Hematopoietic multipotent progenitor cell treated with erythropoietin and hydrocortisone succinate and interleukin-3 and kit ligand, for 8 days (in vitro differentiated cells): ENCODE results near the gene POC1B.

Experiments
- DNase-seq: peaks from one replicate; pipeline ENCODE4 v3.0.0-alpha.2; 2015

Gene POC1B

GRCh38 chr12:89538897-89539296 is 13.1 kb upstream of the POC1B start:
- DNase-seq = no peak

- no peak for DNase-seq
Measured at GRCh38 chr12:89537389-89537788, 11.5 kb upstream of the POC1B start.

- peak; percentile 76 for DNase-seq
Measured at GRCh38 chr12:89529738-89530137, 3.9 kb upstream of the POC1B start.

GRCh38 chr12:89528434-89528833 is 2.6 kb upstream of the POC1B start:
- DNase-seq = no peak

GRCh38 chr12:89525305-89525823 is 483 bp downstream of the POC1B start:
- peak; percentile 25 for DNase-seq

DNA sequence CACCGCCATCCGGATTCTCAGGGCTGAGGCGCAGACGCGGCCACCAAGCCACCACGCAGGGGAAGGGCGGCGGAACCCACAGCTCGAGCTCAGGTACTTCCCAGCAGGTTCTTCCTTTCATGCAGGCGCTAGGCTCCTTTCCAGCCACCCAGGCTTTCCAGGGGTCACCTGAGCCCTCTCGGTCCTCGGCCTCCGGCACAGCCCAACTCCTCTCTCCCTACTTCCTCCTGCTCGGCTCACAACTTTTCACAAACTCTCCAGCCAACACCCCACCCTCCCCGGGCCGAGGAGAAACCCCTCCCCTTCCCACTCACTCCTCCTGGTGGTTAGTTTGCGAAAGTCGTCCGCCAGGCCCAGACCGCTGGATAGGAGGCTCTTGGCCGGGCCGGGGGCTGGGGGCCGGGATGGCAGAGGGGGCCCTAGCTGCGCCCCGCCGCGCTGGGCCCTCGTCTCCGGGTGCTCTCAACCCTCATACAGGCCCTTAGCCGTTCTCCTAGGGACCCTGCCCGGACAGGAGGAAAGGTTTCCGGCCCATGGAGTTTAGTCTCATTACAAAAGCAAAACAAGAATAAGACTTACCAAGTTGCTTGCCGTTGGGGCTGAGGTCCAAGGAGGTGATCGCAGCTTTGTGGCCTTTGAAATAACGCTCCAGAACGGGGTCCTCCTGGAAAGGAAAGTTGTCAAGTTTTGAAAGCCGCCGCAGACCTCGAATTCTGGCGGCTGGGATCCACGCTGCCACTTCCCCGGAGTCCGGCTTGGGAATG is 1.1 kb downstream of the POC1B start, which contains the start of gene GALNT4:
Gene GALNT4, minus strand, starts transcription at position 256 of the 764 bp plus-strand sequence. Its CDS starts 247 bp downstream, at position 9.
- peak; percentile 89 for DNase-seq

GRCh38 chr12:89523843-89524540 is 1.9 kb downstream of the POC1B start:
- DNase-seq = peak; percentile 16

- DNase-seq = no peak
Measured at GRCh38 chr12:89523393-89523792, 2.5 kb downstream of the POC1B start.

DNA sequence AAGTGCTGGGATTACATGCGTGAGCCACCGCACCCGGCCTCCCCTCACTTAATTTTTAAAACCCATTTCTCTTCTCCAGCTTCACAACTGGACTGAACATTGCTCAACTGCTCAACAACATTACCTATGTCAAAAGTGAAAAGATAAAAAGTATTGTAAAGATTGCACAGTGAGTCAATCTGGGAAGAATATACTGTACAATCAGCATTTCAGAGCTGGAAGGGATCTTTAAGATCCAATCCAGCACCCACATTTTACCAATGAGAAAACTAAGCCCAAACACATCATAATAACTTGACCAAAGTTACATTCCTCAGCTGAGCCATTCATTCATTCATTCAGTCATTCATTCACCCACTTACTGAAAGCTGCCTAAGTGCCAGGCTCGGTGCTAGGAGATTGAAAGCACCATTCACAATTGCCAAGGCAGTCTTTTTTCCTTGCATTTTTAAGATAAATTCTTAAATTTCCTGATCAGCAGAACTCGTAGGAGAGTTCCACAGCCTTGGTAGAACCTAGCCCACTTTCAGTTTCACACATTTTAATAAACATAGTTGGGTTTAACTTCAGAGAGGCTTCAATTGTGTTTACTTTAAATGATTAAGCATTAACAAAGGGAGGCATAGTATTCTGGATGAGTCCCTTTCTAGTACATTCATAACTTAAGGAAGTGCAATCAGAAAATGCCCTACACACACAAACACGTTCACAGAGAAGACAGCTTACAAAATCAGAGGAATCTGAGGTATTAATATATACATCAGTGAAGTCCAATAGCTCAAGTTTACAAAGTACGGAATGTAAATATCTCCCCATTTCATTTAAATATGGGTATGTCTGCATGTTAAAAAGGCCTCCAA is 4.3 kb downstream of the POC1B start:
- no peak for DNase-seq

DNA sequence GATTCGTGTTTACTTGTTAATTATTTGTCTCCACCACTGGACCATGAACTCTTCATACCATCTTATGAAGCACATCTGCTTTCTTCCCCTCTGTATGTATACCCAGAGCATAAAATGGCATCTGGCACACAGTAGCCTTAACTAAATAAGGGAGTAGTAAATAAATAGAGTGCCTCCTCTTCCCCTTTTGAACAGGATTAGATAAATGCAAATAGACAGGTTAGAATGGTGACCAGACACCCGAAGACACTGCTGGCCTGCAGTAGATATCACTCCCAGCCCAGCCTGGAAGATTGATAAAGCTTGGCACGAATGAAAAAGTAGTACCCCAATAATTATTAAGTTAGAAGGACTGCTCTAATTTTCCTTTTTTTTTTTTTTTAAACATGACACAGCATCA is 8.1 kb downstream of the POC1B start:
- DNase-seq = peak; percentile 87

- no peak for DNase-seq
Measured at GRCh38 chr12:89516633-89517032, 9.2 kb downstream of the POC1B start.

- DNase-seq = no peak
Measured at GRCh38 chr12:89514751-89515150, 11.1 kb downstream of the POC1B start.

DNA sequence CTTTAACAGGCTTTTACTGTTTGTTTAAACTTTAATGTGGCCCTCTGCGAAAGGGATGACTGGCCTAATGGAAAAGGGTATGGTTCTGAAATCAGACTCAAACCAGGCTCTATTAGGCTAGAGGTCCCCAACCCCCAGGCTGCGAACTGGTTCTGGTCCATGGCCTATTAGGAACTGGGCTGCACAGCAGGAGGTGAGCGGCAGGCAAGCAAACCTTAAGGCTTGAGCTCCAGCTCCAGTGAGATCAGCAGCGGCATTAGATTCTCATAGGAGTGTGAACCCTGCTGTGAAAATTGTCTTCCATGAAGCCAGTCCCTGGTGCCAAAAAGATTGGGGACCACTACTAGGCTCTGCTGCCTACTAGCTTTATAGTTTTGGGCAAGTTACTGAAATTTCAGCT is 12.3 kb downstream of the POC1B start:
- no peak for DNase-seq

DNA sequence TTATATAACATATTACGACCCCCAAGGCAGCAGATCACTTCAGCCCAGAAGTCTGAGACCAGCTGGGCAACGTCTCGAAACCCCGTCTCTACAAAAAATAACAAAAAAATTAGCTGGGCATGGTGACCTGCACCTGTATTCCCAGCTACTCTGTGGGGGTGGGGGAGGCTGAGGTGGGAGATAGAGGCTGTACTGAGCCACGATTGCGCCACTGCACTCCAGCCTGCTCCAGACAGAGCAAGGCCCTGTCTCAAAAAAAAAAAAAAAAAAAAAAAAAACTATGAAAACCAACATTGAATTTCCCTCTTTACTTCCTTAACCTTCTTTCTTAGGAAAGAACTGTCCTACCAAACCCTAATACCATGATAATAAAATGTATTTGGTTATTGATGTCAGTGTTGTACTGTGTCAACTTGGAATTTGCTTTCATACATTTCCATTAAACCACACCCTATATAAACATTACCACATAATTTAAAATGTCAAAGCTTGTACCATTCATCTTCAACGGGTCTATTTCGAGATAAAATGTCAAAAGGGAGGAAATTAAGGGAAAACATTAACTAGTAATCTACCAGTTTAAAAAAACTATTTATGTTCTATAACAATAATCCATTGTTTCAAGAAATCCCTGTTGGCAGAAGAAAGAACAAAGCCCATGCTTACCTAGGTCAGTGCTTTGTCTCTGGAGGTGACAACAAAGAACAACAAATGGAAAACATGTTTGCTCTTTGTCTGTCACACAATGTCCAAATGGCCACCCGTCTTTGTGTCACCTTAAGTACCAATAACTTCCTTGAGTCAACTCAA is 18.6 kb downstream of the POC1B start:
- no peak for DNase-seq

DNA sequence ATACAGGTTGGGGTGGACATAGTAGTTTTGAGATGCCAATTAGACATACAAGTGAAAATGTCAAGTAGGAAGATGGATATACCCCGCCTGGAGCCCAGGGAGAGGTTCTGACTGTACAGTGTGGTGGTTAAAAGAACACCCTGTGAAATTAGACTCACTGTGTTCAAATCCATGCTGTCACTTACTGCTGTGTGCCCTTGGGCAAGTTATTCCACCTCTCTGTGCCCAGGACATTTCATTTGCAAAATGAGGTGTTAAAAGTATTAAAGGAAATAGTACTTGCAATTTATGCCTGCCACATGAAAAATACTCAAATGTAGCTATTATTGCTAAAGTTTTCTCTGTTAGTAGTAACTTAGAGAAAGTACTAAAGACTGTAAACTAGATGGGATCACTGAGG is 19.8 kb downstream of the POC1B start:
- DNase-seq = no peak

DNA sequence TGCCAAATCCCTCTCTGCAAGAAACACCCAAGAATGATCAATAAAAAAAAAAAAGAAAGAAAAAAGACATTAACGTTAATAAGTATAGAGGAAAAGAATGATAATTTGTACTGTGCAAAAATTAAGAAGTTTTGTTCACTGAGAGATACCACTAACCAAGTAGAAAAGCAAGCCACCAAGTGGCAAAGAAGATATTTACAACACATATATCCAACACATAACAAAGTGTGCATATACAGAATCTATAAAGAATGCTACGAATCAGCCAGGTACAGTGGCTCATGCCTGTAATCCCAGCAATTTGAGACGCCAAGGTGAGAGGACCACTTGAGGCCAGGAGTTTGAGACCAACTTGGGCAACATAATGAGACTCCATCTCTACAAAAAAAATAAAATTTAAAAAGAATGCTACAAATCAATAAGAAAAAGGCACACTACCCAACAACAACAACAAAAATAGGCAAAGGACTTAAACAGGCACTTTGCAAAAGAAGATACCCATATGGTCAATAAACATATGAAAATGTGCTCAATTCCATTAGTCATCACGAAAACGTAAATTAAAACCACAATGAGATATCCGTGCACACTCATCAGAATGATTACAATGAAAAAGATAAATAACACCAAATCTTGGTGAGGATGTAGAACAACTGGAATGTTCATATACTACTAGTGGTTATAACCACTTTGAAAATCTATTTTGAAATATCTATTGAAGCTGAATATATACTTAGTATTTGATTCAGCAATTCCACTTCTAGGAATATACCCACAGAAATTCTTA is 21.1 kb downstream of the POC1B start:
- no peak for DNase-seq

- DNase-seq = no peak
Measured at GRCh38 chr12:89501793-89502192, 24.1 kb downstream of the POC1B start.

DNA sequence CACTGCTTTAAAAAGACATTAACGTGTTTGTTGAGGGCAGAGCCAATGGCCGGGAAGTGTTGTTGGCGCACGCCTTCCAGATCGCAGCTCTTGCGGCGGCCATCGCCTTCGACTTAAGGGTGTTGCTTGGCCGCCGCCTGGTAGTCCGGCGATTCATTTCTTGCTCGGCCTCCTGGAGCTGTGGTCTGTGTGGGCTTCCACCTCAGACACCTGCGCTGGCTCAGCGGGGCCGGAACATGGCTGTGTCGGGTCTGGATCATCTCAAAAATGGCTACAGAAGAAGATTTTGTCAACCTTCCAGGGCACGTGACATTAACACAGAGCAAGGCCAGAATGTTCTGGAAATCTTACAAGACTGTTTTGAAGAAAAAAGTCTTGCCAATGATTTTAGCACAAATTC is 26.0 kb downstream of the POC1B start:
- DNase-seq = no peak

DNA sequence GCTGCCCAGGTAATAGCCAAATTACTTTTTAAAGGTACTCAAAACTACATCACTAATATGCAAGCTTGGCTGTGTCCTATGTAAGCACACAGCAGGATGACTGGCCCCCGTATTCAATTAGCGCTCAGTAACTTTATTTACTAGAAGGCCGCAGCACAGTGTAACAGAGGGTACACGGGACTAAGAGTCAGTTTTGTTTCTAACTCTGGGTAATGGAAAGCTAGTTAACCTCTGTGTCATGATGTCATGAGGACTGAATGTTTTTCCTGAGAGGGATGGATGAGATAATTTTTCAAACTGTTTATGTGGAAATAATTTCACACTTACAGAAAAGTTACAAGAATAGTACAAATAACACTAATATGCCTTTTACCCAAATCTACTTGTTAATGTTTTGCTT is 28.4 kb downstream of the POC1B start:
- DNase-seq = no peak

GRCh38 chr12:89497005-89497404 is 28.8 kb downstream of the POC1B start:
- DNase-seq = no peak
